ENCODE results near the gene CACNA2D3.

DNA sequence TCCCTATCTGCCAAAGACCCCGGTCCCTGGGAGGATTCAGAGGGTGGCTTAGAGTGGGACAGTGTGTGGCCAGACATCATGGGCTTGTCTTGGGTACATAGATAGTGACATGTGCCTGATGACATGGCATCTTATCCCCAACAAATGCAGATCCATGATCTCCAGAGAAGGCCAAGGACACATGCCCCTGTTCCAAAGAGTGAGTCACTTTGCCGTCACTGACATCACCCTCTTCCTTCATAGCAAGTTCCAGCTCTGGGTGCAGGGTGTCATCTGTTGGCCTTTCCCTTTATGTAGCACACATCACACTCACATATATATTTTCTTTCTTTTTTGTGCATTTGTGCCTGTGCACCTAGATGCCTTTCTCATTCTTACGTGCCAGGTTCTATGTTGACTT, 455.0 kb downstream of the CACNA2D3 start:
- TF ChIP-seq, protein P1, sequence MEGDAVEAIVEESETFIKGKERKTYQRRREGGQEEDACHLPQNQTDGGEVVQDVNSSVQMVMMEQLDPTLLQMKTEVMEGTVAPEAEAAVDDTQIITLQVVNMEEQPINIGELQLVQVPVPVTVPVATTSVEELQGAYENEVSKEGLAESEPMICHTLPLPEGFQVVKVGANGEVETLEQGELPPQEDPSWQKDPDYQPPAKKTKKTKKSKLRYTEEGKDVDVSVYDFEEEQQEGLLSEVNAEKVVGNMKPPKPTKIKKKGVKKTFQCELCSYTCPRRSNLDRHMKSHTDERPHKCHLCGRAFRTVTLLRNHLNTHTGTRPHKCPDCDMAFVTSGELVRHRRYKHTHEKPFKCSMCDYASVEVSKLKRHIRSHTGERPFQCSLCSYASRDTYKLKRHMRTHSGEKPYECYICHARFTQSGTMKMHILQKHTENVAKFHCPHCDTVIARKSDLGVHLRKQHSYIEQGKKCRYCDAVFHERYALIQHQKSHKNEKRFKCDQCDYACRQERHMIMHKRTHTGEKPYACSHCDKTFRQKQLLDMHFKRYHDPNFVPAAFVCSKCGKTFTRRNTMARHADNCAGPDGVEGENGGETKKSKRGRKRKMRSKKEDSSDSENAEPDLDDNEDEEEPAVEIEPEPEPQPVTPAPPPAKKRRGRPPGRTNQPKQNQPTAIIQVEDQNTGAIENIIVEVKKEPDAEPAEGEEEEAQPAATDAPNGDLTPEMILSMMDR (IDR thresholded peaks at IDR 0.05) = no peak
- no peak for TF ChIP-seq POLR2A (IDR thresholded peaks at IDR 0.05)

Measured in lower leg skin (tissue), 3 donors.